GM19372 (cell line): ENCODE measurements around the gene GDF15.

ENCODE experiments used
- ATAC-seq: cut with Tn5 transposase; IDR thresholded peaks from one replicate; pipeline ENCODE4 v1.9.1; 2021; ENCODE audit warnings: mild to moderate bottlenecking, low read depth, moderate library complexity; ENCODE audit not compliant: unreplicated experiment

GDF15 gene

GRCh38 chr19:18428787-18429674 lies 43.1 kb downstream of the GDF15 start:
- ATAC-seq: peak; percentile 63

- ATAC-seq: no peak
Measured at GRCh38 chr19:18429717-18430416, 43.9 kb downstream of the GDF15 start.

GRCh38 chr19:18430417-18431144 lies 44.6 kb downstream of the GDF15 start:
- no peak for ATAC-seq

GRCh38 chr19:18431351-18432197 lies 45.6 kb downstream of the GDF15 start:
- no peak for ATAC-seq

- ATAC-seq: no peak
Measured at GRCh38 chr19:18432275-18433014, 46.5 kb downstream of the GDF15 start.

- ATAC-seq: no peak
Measured at GRCh38 chr19:18433015-18433691, 47.2 kb downstream of the GDF15 start.

- ATAC-seq: no peak
Measured at GRCh38 chr19:18433735-18434398, 47.9 kb downstream of the GDF15 start.

GRCh38 chr19:18434411-18435175 lies 48.6 kb downstream of the GDF15 start:
- ATAC-seq: no peak

- no peak for ATAC-seq
Measured at GRCh38 chr19:18435178-18435841, 49.4 kb downstream of the GDF15 start.

- no peak for ATAC-seq
Measured at GRCh38 chr19:18435842-18436670, 50.1 kb downstream of the GDF15 start.

- no peak for ATAC-seq
Measured at GRCh38 chr19:18436671-18437490, 50.9 kb downstream of the GDF15 start.

GRCh38 chr19:18437491-18438330 lies 51.8 kb downstream of the GDF15 start, which contains the start of gene ISYNA1:
Gene ISYNA1, minus strand, starts transcription at chr19:18438133. Its CDS starts 154 bp downstream, at chr19:18437979.
- no peak for ATAC-seq

GRCh38 chr19:18438331-18439024 lies 52.5 kb downstream of the GDF15 start:
- ATAC-seq: no peak
